Activated naive CD8-positive, alpha-beta T cell treated with anti-CD3 and anti-CD28 coated beads, Interleukin-2, amount 50 U/mL, for 24 hours (primary cell): Measurements from ENCODE around the gene DCD.
A peak's percentile ranks its signal among the peaks of the same experiment; 100 is the strongest.

ENCODE experiments used
- ATAC-seq: fragments of 150-1000 bp; cut with Tn5 transposase; one replicate; pipeline ENCODE4 v1.10.0; 2021
- DNase-seq: peaks from one replicate; pipeline ENCODE4 v3.0.0; 2021
- H3K27ac Mint-ChIP-seq: one replicate; pipeline ENCODE4 v1.8.0; 2021; ENCODE audit warnings: mild to moderate bottlenecking, mixed read lengths
- H3K27me3 Mint-ChIP-seq: one replicate; pipeline ENCODE4 v1.8.0; 2021; ENCODE audit warnings: mixed read lengths
- H3K36me3 Mint-ChIP-seq: one replicate; pipeline ENCODE4 v1.8.0; 2021; ENCODE audit warnings: low read depth, mixed read lengths
- H3K4me1 Mint-ChIP-seq: one replicate; pipeline ENCODE4 v1.8.0; 2021; ENCODE audit warnings: mixed read lengths
- H3K4me3 Mint-ChIP-seq: one replicate; pipeline ENCODE4 v1.8.0; 2021; ENCODE audit warnings: mild to moderate bottlenecking, moderate library complexity, mixed read lengths
- H3K9me3 Mint-ChIP-seq: one replicate; pipeline ENCODE4 v1.8.0; 2021; ENCODE audit warnings: mixed read lengths

The DCD gene

GRCh38 chr12:54606556-54606955 lies 41.6 kb downstream of the DCD start:
- Mint-ChIP-seq H3K4me3 (no peak overlapping the region), H3K36me3 (no peaks in the 10 kb centered on the region), H3K27me3 (no peaks in the 10 kb centered on the region), H3K27ac (no peak overlapping the region), H3K4me1 (peaks cover 2% of the 10 kb centered on the region), H3K9me3 (no peaks in the 10 kb centered on the region)
- DNase-seq (no peak), ATAC-seq (no peak)

GRCh38 chr12:54605138-54605970 lies 42.8 kb downstream of the DCD start:
- ATAC-seq = no peak
- no peak overlapping the region for H3K27ac Mint-ChIP-seq
- H3K4me1 Mint-ChIP-seq = peaks cover 2% of the 10 kb centered on the region
- no peaks in the 10 kb centered on the region for H3K9me3 Mint-ChIP-seq
- H3K4me3 Mint-ChIP-seq = no peak overlapping the region
- no peaks in the 10 kb centered on the region for H3K27me3 Mint-ChIP-seq
- DNase-seq = no peak
- no peaks in the 10 kb centered on the region for H3K36me3 Mint-ChIP-seq

- Mint-ChIP-seq H3K4me3 (no peak overlapping the region), H3K27ac (no peak overlapping the region), H3K4me1 (peaks cover 2% of the 10 kb centered on the region), H3K27me3 (no peaks in the 10 kb centered on the region), H3K36me3 (no peaks in the 10 kb centered on the region), H3K9me3 (no peaks in the 10 kb centered on the region)
- ATAC-seq (no peak), DNase-seq (no peak)
Measured at GRCh38 chr12:54604436-54604835, 43.7 kb downstream of the DCD start.

GRCh38 chr12:54603872-54604271 lies 44.3 kb downstream of the DCD start:
- Mint-ChIP-seq H3K27me3 (no peaks in the 10 kb centered on the region), H3K4me1 (peaks cover 2% of the 10 kb centered on the region), H3K27ac (no peak overlapping the region), H3K36me3 (no peaks in the 10 kb centered on the region), H3K4me3 (no peak overlapping the region), H3K9me3 (no peaks in the 10 kb centered on the region)
- no peak for DNase-seq
- no peak for ATAC-seq

- Mint-ChIP-seq H3K9me3 (no peaks in the 10 kb centered on the region), H3K4me1 (peaks cover 2% of the 10 kb centered on the region), H3K27ac (no peak overlapping the region), H3K4me3 (no peak overlapping the region), H3K36me3 (no peaks in the 10 kb centered on the region), H3K27me3 (no peaks in the 10 kb centered on the region)
- DNase-seq (peak; percentile 67), ATAC-seq (peak; percentile 86)
Measured at GRCh38 chr12:54603173-54603814, 44.9 kb downstream of the DCD start.

GRCh38 chr12:54602661-54603060 lies 45.5 kb downstream of the DCD start:
- H3K27me3 Mint-ChIP-seq = no peaks in the 10 kb centered on the region
- peaks cover 2% of the 10 kb centered on the region for H3K4me1 Mint-ChIP-seq
- H3K27ac Mint-ChIP-seq = no peak overlapping the region

GRCh38 chr12:54601841-54602240 lies 46.3 kb downstream of the DCD start:
- peaks cover 2% of the 10 kb centered on the region for H3K4me1 Mint-ChIP-seq
- DNase-seq (no peak), ATAC-seq (no peak)
- no peak overlapping the region for H3K27ac Mint-ChIP-seq
- no peaks in the 10 kb centered on the region for H3K9me3 Mint-ChIP-seq
- H3K36me3 Mint-ChIP-seq = no peaks in the 10 kb centered on the region
- no peak overlapping the region for H3K4me3 Mint-ChIP-seq
- no peaks in the 10 kb centered on the region for H3K27me3 Mint-ChIP-seq

More at GRCh38 chr12:54602661-54603060, 45.5 kb downstream of the DCD start:
- ATAC-seq (no peak), DNase-seq (no peak)
- no peak overlapping the region for H3K4me3 Mint-ChIP-seq
- H3K36me3 Mint-ChIP-seq = no peaks in the 10 kb centered on the region
- no peaks in the 10 kb centered on the region for H3K9me3 Mint-ChIP-seq

- H3K36me3 Mint-ChIP-seq = no peaks in the 10 kb centered on the region
- H3K4me1 Mint-ChIP-seq = peaks cover 2% of the 10 kb centered on the region
- H3K27ac Mint-ChIP-seq = no peak overlapping the region
- DNase-seq (no peak), ATAC-seq (no peak)
- no peak overlapping the region for H3K4me3 Mint-ChIP-seq
- H3K9me3 Mint-ChIP-seq = no peaks in the 10 kb centered on the region
- no peaks in the 10 kb centered on the region for H3K27me3 Mint-ChIP-seq
Measured at GRCh38 chr12:54598970-54599369, 49.2 kb downstream of the DCD start.

GRCh38 chr12:54596526-54596946 lies 51.6 kb downstream of the DCD start:
- no peaks in the 10 kb centered on the region for H3K9me3 Mint-ChIP-seq
- DNase-seq (peak; percentile 63), ATAC-seq (no peak)
- no peak overlapping the region for H3K4me3 Mint-ChIP-seq
- H3K36me3 Mint-ChIP-seq = no peaks in the 10 kb centered on the region
- H3K27me3 Mint-ChIP-seq = no peaks in the 10 kb centered on the region
- H3K4me1 Mint-ChIP-seq = no peaks in the 10 kb centered on the region
- no peak overlapping the region for H3K27ac Mint-ChIP-seq

GRCh38 chr12:54595471-54595870 lies 52.7 kb downstream of the DCD start:
- Mint-ChIP-seq H3K27me3 (peaks cover 9% of the 10 kb centered on the region), H3K27ac (no peak overlapping the region), H3K4me1 (no peaks in the 10 kb centered on the region), H3K4me3 (no peak overlapping the region), H3K9me3 (no peaks in the 10 kb centered on the region), H3K36me3 (no peaks in the 10 kb centered on the region)
- ATAC-seq (no peak), DNase-seq (no peak)
